ENCODE results near the gene ISLR. TPM values are rescaled to one million over a fixed set of nuclear protein-coding genes. Genes with fewer than 3 reads are reported as not detected.

The ISLR gene
- total and polyA plus RNA-seq, 4 donors, result 2.4 to 4.2 (median 3.5) TPM

- peaks cover 6 to 26% (median 14%) of the 10 kb centered on the region in 4 donors for H3K4me1 ChIP-seq (ENCODE audit: control insufficient read depth in 4 of 4, insufficient read depth in 4 of 4, low read length in 3 of 4)
- no peak overlapping the region for H3K27ac ChIP-seq (ENCODE audit: low read depth in 1 of 2, low read length in 2 of 2)
- H3K36me3 ChIP-seq (ENCODE audit: control insufficient read depth in 4 of 4, insufficient read depth in 3 of 4, low read depth in 1 of 4, low read length in 3 of 4), result no peaks in the 10 kb centered on the region
- no peaks in the 10 kb centered on the region for H3K9me3 ChIP-seq (ENCODE audit: control insufficient read depth in 4 of 4, low read length in 3 of 4)
- peaks cover 0 to 5% (median 1%) of the 10 kb centered on the region in 4 donors for H3K27me3 ChIP-seq (ENCODE audit: control insufficient read depth in 4 of 4, insufficient read depth in 4 of 4, low read length in 3 of 4)
- TF ChIP-seq GABPA (IDR thresholded peaks at IDR 0.05 in 1 of 2, conservative IDR thresholded peaks at IDR 0.05 in 1 of 2) (no peak), YY1 (IDR thresholded peaks at IDR 0.05) (no peak), JUND (IDR thresholded peaks at IDR 0.05) (no peak), NR2F2 (IDR thresholded peaks at IDR 0.05) (no peak), EGR1 (IDR thresholded peaks at IDR 0.05; ENCODE audit: low read depth in 2 of 2) (no peak), RAD21 (IDR thresholded peaks at IDR 0.05) (no peak), TAF1 (conservative IDR thresholded peaks at IDR 0.05) (no peak), FOXA1 (IDR thresholded peaks at IDR 0.05) (no peak), REST (IDR thresholded peaks at IDR 0.05) (no peak), HNF4G (IDR thresholded peaks at IDR 0.05) (no peak), SP1 (IDR thresholded peaks at IDR 0.05) (no peak), RXRA (IDR thresholded peaks at IDR 0.05) (no peak), HNF4A (conservative IDR thresholded peaks at IDR 0.05) (no peak), FOXA2 (IDR thresholded peaks at IDR 0.05) (no peak), MAX (IDR thresholded peaks at IDR 0.05) (no peak)
- TF ChIP-seq, protein P1, sequence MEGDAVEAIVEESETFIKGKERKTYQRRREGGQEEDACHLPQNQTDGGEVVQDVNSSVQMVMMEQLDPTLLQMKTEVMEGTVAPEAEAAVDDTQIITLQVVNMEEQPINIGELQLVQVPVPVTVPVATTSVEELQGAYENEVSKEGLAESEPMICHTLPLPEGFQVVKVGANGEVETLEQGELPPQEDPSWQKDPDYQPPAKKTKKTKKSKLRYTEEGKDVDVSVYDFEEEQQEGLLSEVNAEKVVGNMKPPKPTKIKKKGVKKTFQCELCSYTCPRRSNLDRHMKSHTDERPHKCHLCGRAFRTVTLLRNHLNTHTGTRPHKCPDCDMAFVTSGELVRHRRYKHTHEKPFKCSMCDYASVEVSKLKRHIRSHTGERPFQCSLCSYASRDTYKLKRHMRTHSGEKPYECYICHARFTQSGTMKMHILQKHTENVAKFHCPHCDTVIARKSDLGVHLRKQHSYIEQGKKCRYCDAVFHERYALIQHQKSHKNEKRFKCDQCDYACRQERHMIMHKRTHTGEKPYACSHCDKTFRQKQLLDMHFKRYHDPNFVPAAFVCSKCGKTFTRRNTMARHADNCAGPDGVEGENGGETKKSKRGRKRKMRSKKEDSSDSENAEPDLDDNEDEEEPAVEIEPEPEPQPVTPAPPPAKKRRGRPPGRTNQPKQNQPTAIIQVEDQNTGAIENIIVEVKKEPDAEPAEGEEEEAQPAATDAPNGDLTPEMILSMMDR (IDR thresholded peaks at IDR 0.05; ENCODE audit: low read depth, low read length, missing input control), result no peak
- TF ChIP-seq, protein P2, sequence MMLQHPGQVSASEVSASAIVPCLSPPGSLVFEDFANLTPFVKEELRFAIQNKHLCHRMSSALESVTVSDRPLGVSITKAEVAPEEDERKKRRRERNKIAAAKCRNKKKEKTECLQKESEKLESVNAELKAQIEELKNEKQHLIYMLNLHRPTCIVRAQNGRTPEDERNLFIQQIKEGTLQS (IDR thresholded peaks at IDR 0.05), result no peak
- TF ChIP-seq, protein P3, sequence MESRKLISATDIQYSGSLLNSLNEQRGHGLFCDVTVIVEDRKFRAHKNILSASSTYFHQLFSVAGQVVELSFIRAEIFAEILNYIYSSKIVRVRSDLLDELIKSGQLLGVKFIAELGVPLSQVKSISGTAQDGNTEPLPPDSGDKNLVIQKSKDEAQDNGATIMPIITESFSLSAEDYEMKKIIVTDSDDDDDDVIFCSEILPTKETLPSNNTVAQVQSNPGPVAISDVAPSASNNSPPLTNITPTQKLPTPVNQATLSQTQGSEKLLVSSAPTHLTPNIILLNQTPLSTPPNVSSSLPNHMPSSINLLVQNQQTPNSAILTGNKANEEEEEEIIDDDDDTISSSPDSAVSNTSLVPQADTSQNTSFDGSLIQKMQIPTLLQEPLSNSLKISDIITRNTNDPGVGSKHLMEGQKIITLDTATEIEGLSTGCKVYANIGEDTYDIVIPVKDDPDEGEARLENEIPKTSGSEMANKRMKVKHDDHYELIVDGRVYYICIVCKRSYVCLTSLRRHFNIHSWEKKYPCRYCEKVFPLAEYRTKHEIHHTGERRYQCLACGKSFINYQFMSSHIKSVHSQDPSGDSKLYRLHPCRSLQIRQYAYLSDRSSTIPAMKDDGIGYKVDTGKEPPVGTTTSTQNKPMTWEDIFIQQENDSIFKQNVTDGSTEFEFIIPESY (IDR thresholded peaks at IDR 0.05), result no peak
- DNase-seq (ENCODE audit: low spot score), result no peak
- WGBS, result 70% methylated on average over 7 of the region's 7 CpGs
- no peak overlapping the region for H3K9ac ChIP-seq (ENCODE audit: low read depth in 1 of 2, low read length in 2 of 2)
- H3K4me3 ChIP-seq (ENCODE audit: low read depth in 1 of 3, low read length in 3 of 3), result no peak overlapping the region
Measured at GRCh38 chr15:74124759-74125158, 48.8 kb upstream of the ISLR start.
